Caco-2 (cell line): ENCODE results near the gene JAG2. TPM values are rescaled to one million over a fixed set of nuclear protein-coding genes. Genes with fewer than 3 reads are reported as not detected.

Experiments used
- BruUV-seq: library from RNA; stranded (reverse); fragments of 400-500 nt; replicated peaks from 2 replicates; lab custom pipeline; 2021; lab: Mats Ljungman, UMichigan
- CTCF ChIA-PET: fragments of 300-600 bp; sonication (Branson Sonifier 250); formaldehyde crosslinking; loops from one replicate; lab custom pipeline; 2022; ENCODE audit warnings: antibody characterized with exemption; lab: Charles Lee
- POLR2A ChIA-PET: fragments of 300-600 bp; sonication (Branson Sonifier 250); formaldehyde crosslinking; loops from one replicate; lab custom pipeline; 2022; ENCODE audit warnings: antibody characterized with exemption; lab: Charles Lee
- DNase-seq, 2 experiments: peaks; one replicate each; pipeline versions ENCODE4 v3.0.0 to v3.0.0-alpha.2; 2020 to 2022
- H3K27me3 ChIP-seq: replicated peaks from 2 replicates; pipeline ENCODE4 v1.6.0; 2011; ENCODE audit warnings: low read length; ENCODE audit not compliant: control insufficient read depth, insufficient read depth
- H3K36me3 ChIP-seq: 2 replicates; pipeline ENCODE4 v1.5.1; 2011; ENCODE audit warnings: low read length; ENCODE audit not compliant: control insufficient read depth, insufficient read depth
- H3K4me1 ChIP-seq: fragments of 250-450 bp; sonication (Bioruptor Pico); 2 replicates; pipeline ENCODE4 v1.5.1; 2020; ENCODE audit warnings: mild to moderate bottlenecking
- H3K4me3 ChIP-seq: 2 replicates; pipeline ENCODE4 v1.5.1; 2011; ENCODE audit warnings: low read depth, mild to moderate bottlenecking, control low read depth, low read length
- H3K9me3 ChIP-seq: fragments of 250-450 bp; sonication (Bioruptor Pico); 2 replicates; pipeline ENCODE4 v1.5.1; 2020; ENCODE audit warnings: mild to moderate bottlenecking, moderate library complexity
- H3K27ac Mint-ChIP-seq: one replicate; pipeline ENCODE4 v1.8.0; 2022; ENCODE audit warnings: mixed read lengths; ENCODE audit not compliant: unreplicated experiment
- H3K27me3 Mint-ChIP-seq: one replicate; pipeline ENCODE4 v1.8.0; 2022; ENCODE audit warnings: mixed read lengths; ENCODE audit not compliant: insufficient read depth, unreplicated experiment
- H3K36me3 Mint-ChIP-seq: one replicate; pipeline ENCODE4 v1.8.0; 2022; ENCODE audit warnings: mild to moderate bottlenecking, mixed read lengths; ENCODE audit not compliant: insufficient read depth, unreplicated experiment
- H3K4me1 Mint-ChIP-seq: one replicate; pipeline ENCODE4 v1.8.0; 2022; ENCODE audit warnings: low read depth, mixed read lengths; ENCODE audit not compliant: unreplicated experiment
- H3K4me3 Mint-ChIP-seq: one replicate; pipeline ENCODE4 v1.8.0; 2022; ENCODE audit warnings: mild to moderate bottlenecking, moderate library complexity, mixed read lengths; ENCODE audit not compliant: unreplicated experiment
- H3K9me3 Mint-ChIP-seq: one replicate; pipeline ENCODE4 v1.8.0; 2022; ENCODE audit warnings: mixed read lengths; ENCODE audit not compliant: unreplicated experiment
- CTCF ChIP-seq, 2 experiments: fragments of 200-600 bp in 1 of 2; IDR thresholded peaks; 1 replicate in 1 of 2; 2 replicates in 1 of 2; pipeline versions ENCODE4 v1.5.1 to v1.8.0; 2011 to 2022; ENCODE audit warnings: antibody characterized with exemption in 1 of 2, control low read depth in 1 of 2, inconsistent platforms in 1 of 2, low read depth in 1 of 2, low read length in 1 of 2, mild to moderate bottlenecking in 1 of 2, moderate library complexity in 1 of 2; ENCODE audit not compliant: insufficient read depth in 1 of 2, severe bottlenecking in 1 of 2, unreplicated experiment in 1 of 2
- intact Hi-C: fragments of 100-400 bp; cut with micrococcal nuclease; formaldehyde crosslinking; loops from one replicate; pipeline ENCODE4 v1.10.0; 2022; ENCODE audit not compliant: unreplicated experiment
- total RNA-seq: library from RNA; stranded (reverse); gene quantifications from 2 replicates; pipeline ENCODE4 v1.2.3, GENCODE V29; 2022

The JAG2 gene
- total RNA-seq, 1 experiment from 2014 or later, result 43.0 TPM

- no peaks in the 10 kb centered on the region for H3K36me3 ChIP-seq
- Mint-ChIP-seq H3K27ac (no peak overlapping the region), H3K27me3 (peaks cover 6% of the 10 kb centered on the region), H3K4me3 (no peak overlapping the region), H3K4me1 (no peaks in the 10 kb centered on the region), H3K9me3 (no peaks in the 10 kb centered on the region), H3K36me3 (no peaks in the 10 kb centered on the region)
- H3K4me1 ChIP-seq, result peaks cover 9% of the 10 kb centered on the region; the same call in 1 of the 2 replicates
- no peak for DNase-seq
- BruUV-seq, result no TSS peak
- ChIA-PET CTCF (interaction anchor here (0.6 to 1.2 kb wide), 2 partner anchors 94 to 199 kb away, joined by 3 read pairs; partner anchors contain the start of gene CLBA1), POLR2A (no interaction called here)
- H3K9me3 ChIP-seq, result peaks cover 4% of the 10 kb centered on the region; the same call in 1 of the 2 replicates
- no peak for TF ChIP-seq CTCF (IDR thresholded peaks at IDR 0.05; ENCODE audit: insufficient read depth in 1 of 2, low read depth in 1 of 2, low read length in 1 of 2, severe bottlenecking in 1 of 2, unreplicated experiment in 1 of 2)
- no peak overlapping the region for H3K4me3 ChIP-seq
- no peaks in the 10 kb centered on the region for H3K27me3 ChIP-seq
- intact Hi-C loops, result no loop called here
These were observed 16.4 kb upstream of the JAG2 start for GRCh38 chr14:105185001-105185400.

GRCh38 chr14:105184461-105184860 is 15.9 kb upstream of the JAG2 start:
- BruUV-seq, result no TSS peak
- intact Hi-C loops, result no loop called here
- Mint-ChIP-seq H3K4me1 (no peaks in the 10 kb centered on the region), H3K27me3 (peaks cover 6% of the 10 kb centered on the region), H3K9me3 (no peaks in the 10 kb centered on the region), H3K36me3 (no peaks in the 10 kb centered on the region), H3K27ac (no peak overlapping the region), H3K4me3 (no peak overlapping the region)
- ChIA-PET POLR2A (no interaction called here), CTCF (interaction anchor here (0.6 to 1.2 kb wide), 2 partner anchors 94 to 199 kb away, joined by 3 read pairs; partner anchors contain the start of gene CLBA1)
- Histone ChIP-seq H3K4me1 (peaks cover 9% of the 10 kb centered on the region; the same call in 1 of the 2 replicates), H3K9me3 (peaks cover 4% of the 10 kb centered on the region; the same call in 1 of the 2 replicates), H3K27me3 (no peaks in the 10 kb centered on the region), H3K36me3 (no peaks in the 10 kb centered on the region; the same call in 1 of the 2 replicates), H3K4me3 (no peak overlapping the region)
- no peak for DNase-seq
- no peak for TF ChIP-seq CTCF (IDR thresholded peaks at IDR 0.05; ENCODE audit: insufficient read depth in 1 of 2, low read depth in 1 of 2, low read length in 1 of 2, severe bottlenecking in 1 of 2, unreplicated experiment in 1 of 2)

- Histone ChIP-seq H3K4me1 (peaks cover 9% of the 10 kb centered on the region; the same call in 1 of the 2 replicates), H3K36me3 (no peaks in the 10 kb centered on the region; the same call in 1 of the 2 replicates), H3K4me3 (no peak overlapping the region), H3K9me3 (no peaks in the 10 kb centered on the region), H3K27me3 (no peaks in the 10 kb centered on the region)
- Mint-ChIP-seq H3K9me3 (no peaks in the 10 kb centered on the region), H3K36me3 (no peaks in the 10 kb centered on the region), H3K27ac (no peak overlapping the region), H3K27me3 (peaks cover 3% of the 10 kb centered on the region), H3K4me1 (no peaks in the 10 kb centered on the region), H3K4me3 (peak overlapping the region; percentile 78)
- no peak for DNase-seq
- TF ChIP-seq CTCF (IDR thresholded peaks at IDR 0.05; ENCODE audit: insufficient read depth in 1 of 2, low read depth in 1 of 2, low read length in 1 of 2, severe bottlenecking in 1 of 2, unreplicated experiment in 1 of 2), result no peak
- POLR2A ChIA-PET, result no interaction called here
- intact Hi-C loops, result no loop called here
- CTCF ChIA-PET, result interaction anchor here (1.3 to 1.9 kb wide), 2 partner anchors 19 to 119 kb away, joined by 4 to 6 read pairs; partner anchors contain the start of gene BRF1
- BruUV-seq, result no TSS peak
These were observed 13.9 kb upstream of the JAG2 start for GRCh38 chr14:105182296-105183020.
